D721Med (cell line): ENCODE measurements around the gene CDKL5.
"Not testable (repeated sequence)": the region's sequence is repeated elsewhere in the genome, so short reads cannot be mapped to it uniquely, and the experiment has no call there.

Source experiments
- DNase-seq: peaks from one replicate; pipeline ENCODE4 v3.0.0; 2011; ENCODE audit warnings: low spot score; ENCODE audit not compliant: insufficient read length
- FAIRE-seq: peaks from 2 replicates; lab custom pipeline; 2011; peaks lifted over from hg19 to GRCh38; lab: Jason Lieb, UNC
- TF ChIP-seq, protein P1 (sequence below): IDR thresholded peaks from 2 replicates; pipeline ENCODE4 v1.5.1; 2012; ENCODE audit warnings: mild to moderate bottlenecking, control low read depth; ENCODE audit not compliant: insufficient read depth; ENCODE audit errors: missing control alignments

Gene CDKL5

DNA sequence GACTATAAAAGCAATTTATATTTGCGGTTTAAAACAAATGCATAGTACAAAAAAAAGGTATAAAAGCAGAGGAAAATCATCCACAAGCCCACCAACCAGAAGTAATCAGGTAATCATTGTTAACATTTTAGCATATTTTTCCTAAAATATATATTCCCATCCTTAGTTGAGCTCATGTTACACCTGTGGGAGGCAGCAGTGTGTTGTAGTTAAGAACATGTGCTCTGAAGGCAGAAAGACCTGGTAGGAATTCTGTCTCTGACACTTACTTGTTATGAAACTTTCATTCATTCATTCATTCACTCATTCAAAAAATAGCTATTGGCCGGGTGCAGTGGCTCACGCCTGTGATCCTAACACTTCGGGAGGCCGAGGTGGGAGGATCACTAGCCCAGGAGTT lies 15.4 kb upstream of the CDKL5 start:
- FAIRE-seq (peak; percentile 35), DNase-seq (no peak)
- TF ChIP-seq, protein P1, sequence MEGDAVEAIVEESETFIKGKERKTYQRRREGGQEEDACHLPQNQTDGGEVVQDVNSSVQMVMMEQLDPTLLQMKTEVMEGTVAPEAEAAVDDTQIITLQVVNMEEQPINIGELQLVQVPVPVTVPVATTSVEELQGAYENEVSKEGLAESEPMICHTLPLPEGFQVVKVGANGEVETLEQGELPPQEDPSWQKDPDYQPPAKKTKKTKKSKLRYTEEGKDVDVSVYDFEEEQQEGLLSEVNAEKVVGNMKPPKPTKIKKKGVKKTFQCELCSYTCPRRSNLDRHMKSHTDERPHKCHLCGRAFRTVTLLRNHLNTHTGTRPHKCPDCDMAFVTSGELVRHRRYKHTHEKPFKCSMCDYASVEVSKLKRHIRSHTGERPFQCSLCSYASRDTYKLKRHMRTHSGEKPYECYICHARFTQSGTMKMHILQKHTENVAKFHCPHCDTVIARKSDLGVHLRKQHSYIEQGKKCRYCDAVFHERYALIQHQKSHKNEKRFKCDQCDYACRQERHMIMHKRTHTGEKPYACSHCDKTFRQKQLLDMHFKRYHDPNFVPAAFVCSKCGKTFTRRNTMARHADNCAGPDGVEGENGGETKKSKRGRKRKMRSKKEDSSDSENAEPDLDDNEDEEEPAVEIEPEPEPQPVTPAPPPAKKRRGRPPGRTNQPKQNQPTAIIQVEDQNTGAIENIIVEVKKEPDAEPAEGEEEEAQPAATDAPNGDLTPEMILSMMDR, result peak; percentile 50

DNA sequence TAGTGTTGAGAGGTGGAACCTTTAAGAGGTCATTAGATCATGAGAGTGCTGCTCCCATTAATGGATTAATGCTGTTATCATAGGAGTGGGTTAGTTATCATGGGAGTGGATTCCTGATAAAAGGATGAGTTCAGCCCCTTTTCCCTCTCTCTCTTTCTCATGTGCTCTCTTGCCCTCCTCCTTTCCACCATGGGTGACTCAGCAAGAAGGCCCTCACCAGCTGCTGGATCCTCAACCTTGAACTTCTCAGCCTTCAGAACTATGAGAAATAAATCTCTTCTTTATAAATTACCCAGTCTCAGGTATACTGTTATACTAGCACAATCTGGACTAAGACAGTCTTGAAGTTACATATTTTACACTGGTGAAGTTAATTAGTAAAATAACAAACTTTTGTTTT lies 10.0 kb upstream of the CDKL5 start:
- FAIRE-seq, result no peak
- DNase-seq, result no peak
- TF ChIP-seq, protein P1, result no peak

GRCh38 chrX:18422325-18422724 lies 3.1 kb upstream of the CDKL5 start:
- TF ChIP-seq, protein P1, result no peak
- no peak for FAIRE-seq
- DNase-seq, result no peak

DNA sequence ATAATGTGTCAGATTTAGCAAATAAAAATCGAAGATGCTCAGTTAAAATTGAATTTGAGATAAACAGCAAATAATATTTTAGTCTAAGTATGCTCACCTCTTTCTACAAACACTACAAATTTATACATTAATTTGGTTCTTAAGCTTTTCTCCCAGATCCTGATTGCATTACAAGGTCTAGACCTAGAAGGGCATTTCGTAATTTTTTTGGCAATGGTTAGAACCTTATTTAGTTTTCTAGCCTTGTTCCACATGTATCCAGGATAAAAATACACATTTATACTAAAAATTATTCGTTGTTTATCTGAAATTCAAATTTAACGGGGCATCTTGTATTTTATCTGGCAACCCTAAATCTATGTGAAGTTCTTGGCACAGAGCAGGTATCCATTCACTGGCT lies 2.5 kb upstream of the CDKL5 start:
- TF ChIP-seq, protein P1, result no peak
- DNase-seq, result no peak
- peak; percentile 25 for FAIRE-seq

DNA sequence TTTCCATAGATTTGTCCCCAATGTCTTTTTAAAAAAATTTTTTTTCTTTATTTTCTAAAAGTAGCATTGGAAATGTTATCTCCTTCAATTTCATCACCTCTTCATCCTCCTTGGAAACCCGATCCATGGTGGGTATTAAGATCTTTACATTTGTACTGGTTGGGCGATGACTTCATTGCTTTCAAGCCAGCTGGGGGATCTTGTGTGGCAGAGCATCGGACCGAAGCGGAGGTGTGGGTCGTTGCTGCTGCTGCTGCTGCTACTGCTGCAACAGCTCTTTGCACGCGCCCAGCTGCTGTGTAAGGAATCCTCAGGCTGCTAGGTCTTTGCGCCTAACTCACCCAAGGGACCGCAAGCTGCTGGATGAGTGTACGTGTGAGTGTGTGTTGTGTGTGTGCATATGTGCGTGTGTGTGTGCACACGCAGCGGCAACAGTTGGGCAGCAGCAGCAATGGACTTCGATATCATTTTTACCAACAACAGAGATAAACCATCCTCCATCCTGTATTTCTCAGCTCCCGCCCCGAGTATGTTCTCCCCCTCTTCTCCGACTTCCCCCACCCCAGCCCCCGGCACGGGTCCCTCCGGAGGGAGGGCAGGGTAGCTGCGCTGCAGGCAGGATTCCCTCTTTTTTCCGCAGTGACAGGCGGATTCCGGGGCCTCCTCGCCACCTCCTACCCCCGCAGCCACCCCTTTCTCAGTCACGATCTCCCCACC lies 768 bp upstream of the CDKL5 start:
- FAIRE-seq (no peak), DNase-seq (no peak)
- TF ChIP-seq, protein P1, result no peak

GRCh38 chrX:18426004-18426320 lies 554 bp downstream of the CDKL5 start:
- FAIRE-seq (no peak), DNase-seq (no peak)
- TF ChIP-seq, protein P1, result no peak

GRCh38 chrX:18428006-18428405 lies 2.6 kb downstream of the CDKL5 start:
- DNase-seq, result no peak
- TF ChIP-seq, protein P1, result no peak
- FAIRE-seq, result no peak

GRCh38 chrX:18433288-18433687 lies 7.9 kb downstream of the CDKL5 start:
- FAIRE-seq, DNase-seq: not testable (repeated sequence)
